ENCODE measurements around the gene NXNL2.

NXNL2 gene

GRCh38 chr9:88502552-88503034, 32.4 kb upstream of the NXNL2 start:
- DNase-seq (ENCODE audit: low read depth), result no peak
- TF ChIP-seq MAX (IDR thresholded peaks at IDR 0.05; ENCODE audit: low read depth, low read length), result no peak
- no peak for TF ChIP-seq POLR2A (IDR thresholded peaks at IDR 0.05; ENCODE audit: extremely low read depth, insufficient read length)
- no peak for TF ChIP-seq MYC (IDR thresholded peaks at IDR 0.05; ENCODE audit: low read depth, low read length)
- no peak for TF ChIP-seq CTCF (IDR thresholded peaks at IDR 0.05; ENCODE audit: low read depth, low read length)
- no peak overlapping the region for H3K4me3 ChIP-seq (ENCODE audit: low read depth, low read length)

- DNase-seq (ENCODE audit: low read depth), result no peak
- no peak overlapping the region for H3K4me3 ChIP-seq (ENCODE audit: low read depth, low read length)
- no peak for TF ChIP-seq CTCF (IDR thresholded peaks at IDR 0.05; ENCODE audit: low read depth, low read length)
- TF ChIP-seq MAX (IDR thresholded peaks at IDR 0.05; ENCODE audit: low read depth, low read length), result no peak
- no peak for TF ChIP-seq MYC (IDR thresholded peaks at IDR 0.05; ENCODE audit: low read depth, low read length)
- TF ChIP-seq POLR2A (IDR thresholded peaks at IDR 0.05; ENCODE audit: extremely low read depth, insufficient read length), result no peak
These were observed 31.7 kb upstream of the NXNL2 start for GRCh38 chr9:88503081-88503844.

GRCh38 chr9:88503845-88504764, 30.9 kb upstream of the NXNL2 start:
- no peak overlapping the region for H3K4me3 ChIP-seq (ENCODE audit: low read depth, low read length)
- no peak for DNase-seq (ENCODE audit: low read depth)
- TF ChIP-seq MAX (IDR thresholded peaks at IDR 0.05; ENCODE audit: low read depth, low read length) (no peak), MYC (IDR thresholded peaks at IDR 0.05; ENCODE audit: low read depth, low read length) (no peak), CTCF (IDR thresholded peaks at IDR 0.05; ENCODE audit: low read depth, low read length) (no peak), POLR2A (IDR thresholded peaks at IDR 0.05; ENCODE audit: extremely low read depth, insufficient read length) (no peak)

GRCh38 chr9:88508326-88508725, 26.7 kb upstream of the NXNL2 start:
- TF ChIP-seq POLR2A (IDR thresholded peaks at IDR 0.05; ENCODE audit: extremely low read depth, insufficient read length), result no peak
- no peak for TF ChIP-seq CTCF (IDR thresholded peaks at IDR 0.05; ENCODE audit: low read depth, low read length)
- TF ChIP-seq MYC (IDR thresholded peaks at IDR 0.05; ENCODE audit: low read depth, low read length), result no peak
- no peak for TF ChIP-seq MAX (IDR thresholded peaks at IDR 0.05; ENCODE audit: low read depth, low read length)
- no peak for DNase-seq (ENCODE audit: low read depth)

GRCh38 chr9:88511906-88512305, 23.1 kb upstream of the NXNL2 start:
- TF ChIP-seq MYC (IDR thresholded peaks at IDR 0.05; ENCODE audit: low read depth, low read length) (no peak), CTCF (IDR thresholded peaks at IDR 0.05; ENCODE audit: low read depth, low read length) (no peak), POLR2A (IDR thresholded peaks at IDR 0.05; ENCODE audit: extremely low read depth, insufficient read length) (no peak), MAX (IDR thresholded peaks at IDR 0.05; ENCODE audit: low read depth, low read length) (no peak)
- no peak overlapping the region for H3K4me3 ChIP-seq (ENCODE audit: low read depth, low read length)
- no peak for DNase-seq (ENCODE audit: low read depth)

More at GRCh38 chr9:88508326-88508725, 26.7 kb upstream of the NXNL2 start:
- H3K4me3 ChIP-seq (ENCODE audit: low read depth, low read length), result no peak overlapping the region

Data from NB4 (cell line).